Sigmoid colon (tissue), 7 donors: ENCODE results near the gene TEK. TPM values are rescaled to one million over a fixed set of nuclear protein-coding genes. Genes with fewer than 3 reads are reported as not detected.

ENCODE experiments used
- DNase-seq: peaks from one replicate; pipeline ENCODE4 v3.0.0-alpha.2; 2019
- H3K27ac ChIP-seq, 4 donors: fragments of 200-600 bp; sonication (generic); one replicate each; pipeline ENCODE4 v1.5.1; 2016 to 2019; ENCODE audit warnings: mild to moderate bottlenecking in 1 of 4
- H3K27me3 ChIP-seq, 3 donors: fragments of 200-600 bp; sonication (generic); one replicate each; pipeline ENCODE4 v1.5.1; 2019; ENCODE audit warnings: mild to moderate bottlenecking in 1 of 3
- H3K36me3 ChIP-seq, 4 donors: fragments of 200-600 bp; sonication (generic); one replicate each; pipeline ENCODE4 v1.5.1; 2016 to 2019
- H3K4me1 ChIP-seq, 4 donors: fragments of 200-600 bp; sonication (generic); one replicate each; pipeline ENCODE4 v1.5.1; 2017 to 2019
- H3K4me3 ChIP-seq, 4 donors: fragments of 200-600 bp; sonication (generic); one replicate each; pipeline ENCODE4 v1.5.1; 2017 to 2019; ENCODE audit warnings: mild to moderate bottlenecking in 2 of 4, moderate library complexity in 1 of 4
- H3K9me3 ChIP-seq, 4 donors: fragments of 200-600 bp in 3 of 4; sonication (generic) in 3 of 4; one replicate each; pipeline versions ENCODE4 v1.5.1 to v1.6.1; 2013 to 2019
- EP300 ChIP-seq, 4 donors: sonication (generic); formaldehyde crosslinking; IDR thresholded peaks; one replicate each; pipeline ENCODE4 v1.6.1; 2017; ENCODE audit warnings: antibody characterized with exemption in 4 of 4
- POLR2A ChIP-seq, 2 donors: fragments of 450-650 bp; IDR thresholded peaks; one replicate each; pipeline ENCODE4 v1.6.1; 2016; ENCODE audit warnings: antibody characterized with exemption in 2 of 2, mild to moderate bottlenecking in 2 of 2, moderate library complexity in 2 of 2
- POLR2AphosphoS5 ChIP-seq, 4 donors: sonication (generic); formaldehyde crosslinking; IDR thresholded peaks; one replicate each; pipeline ENCODE4 v1.6.1; 2017; ENCODE audit warnings: antibody characterized with exemption in 4 of 4
- WGBS, 2 donors: extraction: QIAGEN DNeasy Blood & Tissue Kit; methylation state at CpG; one replicate each; pipeline ENCODE4 v1.1.7; 2013; 5-methylcytosine and 5-hydroxymethylcytosine counted together
- intact Hi-C: fragments of 100-400 bp; cut with DNase I; formaldehyde crosslinking; loops from one replicate; pipeline ENCODE4 v1.15.1; 2023
- polyA plus RNA-seq, 3 donors: library from polyadenylated mRNA; stranded (reverse); fragments of 200-250 nt; gene quantifications; one replicate each; pipeline ENCODE4 v1.2.3, GENCODE V29; 2013
- total RNA-seq, 4 donors: library from RNA; depleted of rRNA; stranded (reverse); fragments of >200 nt; gene quantifications; one replicate each; pipeline ENCODE4 v1.1.0, GENCODE V29; 2016
- TF ChIP-seq, protein P1 (sequence below), 4 experiments: fragments of 450-650 bp in 3 of 4; fragments of 200-600 bp in 1 of 4; IDR thresholded peaks; one replicate each; pipeline ENCODE4 v1.5.1; 2016 to 2019; ENCODE audit warnings: antibody characterized with exemption in 4 of 4, mild to moderate bottlenecking in 3 of 4, moderate library complexity in 2 of 4
- donor health status: healthy with polysubstance abuse.
- donor health status: Bipolar disorder and iron deficiency.
- donor health status: healthy.

The TEK gene
- 10 to 100 TPM in 1 of 4 donors, 1 to 10 TPM in 3; 5.8 to 11.1 (median 9.2) TPM for total RNA-seq
- 1 to 10 TPM in 1 of 3 donors, under 1 TPM in 2; 0.23 to 3.6 (median 0.60) TPM for polyA plus RNA-seq

DNA sequence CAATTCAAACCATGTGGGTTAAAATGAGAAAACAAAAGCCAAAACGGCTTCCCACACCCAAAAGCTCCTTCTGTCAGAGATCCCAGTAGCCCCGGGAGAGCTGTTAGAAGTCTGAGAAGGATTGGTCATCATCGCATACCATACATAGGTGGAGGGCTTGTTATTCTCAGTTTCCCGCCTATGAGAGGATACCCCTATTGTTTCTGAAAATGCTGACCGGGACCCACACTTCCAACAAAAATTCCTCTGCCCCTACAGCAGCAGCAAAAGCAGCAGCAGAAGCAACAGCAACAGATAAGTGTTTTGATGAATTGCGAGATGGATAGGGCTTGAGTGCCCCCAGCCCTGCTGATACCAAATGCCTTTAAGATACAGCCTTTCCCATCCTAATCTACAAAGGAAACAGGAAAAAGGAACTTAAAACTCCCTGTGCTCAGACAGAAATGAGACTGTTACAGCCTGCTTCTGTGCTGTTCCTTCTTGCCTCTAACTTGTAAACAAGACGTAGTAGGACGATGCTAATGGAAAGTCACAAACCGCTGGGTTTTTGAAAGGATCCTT is at the start of gene TEK:
Gene TEK (plus strand): TSS at position 245 of the 561 bp plus-strand sequence. CDS start 366 bp downstream, outside the sequence.
- intact Hi-C loops: no loop called here
- H3K4me1 ChIP-seq: no peaks in the 10 kb centered on the region
- no peaks in the 10 kb centered on the region for H3K9me3 ChIP-seq
- peak within 1 kb of the TSS in 2 of 4 donors; percentile 28 to 39 for H3K27ac ChIP-seq
- DNase-seq: no peak
- TF ChIP-seq POLR2AphosphoS5 (IDR thresholded peaks at IDR 0.05) (peak in 1 of 4 donors; percentile 14), EP300 (IDR thresholded peaks at IDR 0.05) (no peak), POLR2A (IDR thresholded peaks at IDR 0.05) (no peak)
- TF ChIP-seq, protein P1, sequence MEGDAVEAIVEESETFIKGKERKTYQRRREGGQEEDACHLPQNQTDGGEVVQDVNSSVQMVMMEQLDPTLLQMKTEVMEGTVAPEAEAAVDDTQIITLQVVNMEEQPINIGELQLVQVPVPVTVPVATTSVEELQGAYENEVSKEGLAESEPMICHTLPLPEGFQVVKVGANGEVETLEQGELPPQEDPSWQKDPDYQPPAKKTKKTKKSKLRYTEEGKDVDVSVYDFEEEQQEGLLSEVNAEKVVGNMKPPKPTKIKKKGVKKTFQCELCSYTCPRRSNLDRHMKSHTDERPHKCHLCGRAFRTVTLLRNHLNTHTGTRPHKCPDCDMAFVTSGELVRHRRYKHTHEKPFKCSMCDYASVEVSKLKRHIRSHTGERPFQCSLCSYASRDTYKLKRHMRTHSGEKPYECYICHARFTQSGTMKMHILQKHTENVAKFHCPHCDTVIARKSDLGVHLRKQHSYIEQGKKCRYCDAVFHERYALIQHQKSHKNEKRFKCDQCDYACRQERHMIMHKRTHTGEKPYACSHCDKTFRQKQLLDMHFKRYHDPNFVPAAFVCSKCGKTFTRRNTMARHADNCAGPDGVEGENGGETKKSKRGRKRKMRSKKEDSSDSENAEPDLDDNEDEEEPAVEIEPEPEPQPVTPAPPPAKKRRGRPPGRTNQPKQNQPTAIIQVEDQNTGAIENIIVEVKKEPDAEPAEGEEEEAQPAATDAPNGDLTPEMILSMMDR (IDR thresholded peaks at IDR 0.05): no peak
- H3K4me3 ChIP-seq: peak within 1 kb of the TSS in 3 of 4 donors; percentile 1 to 27 (median 19)
- H3K36me3 ChIP-seq: no peaks in the 10 kb centered on the region
- H3K27me3 ChIP-seq: no peaks in the 10 kb centered on the region
- WGBS, 2 donors: 62 to 75% methylated on average over 9 of the region's 9 CpGs

DNA sequence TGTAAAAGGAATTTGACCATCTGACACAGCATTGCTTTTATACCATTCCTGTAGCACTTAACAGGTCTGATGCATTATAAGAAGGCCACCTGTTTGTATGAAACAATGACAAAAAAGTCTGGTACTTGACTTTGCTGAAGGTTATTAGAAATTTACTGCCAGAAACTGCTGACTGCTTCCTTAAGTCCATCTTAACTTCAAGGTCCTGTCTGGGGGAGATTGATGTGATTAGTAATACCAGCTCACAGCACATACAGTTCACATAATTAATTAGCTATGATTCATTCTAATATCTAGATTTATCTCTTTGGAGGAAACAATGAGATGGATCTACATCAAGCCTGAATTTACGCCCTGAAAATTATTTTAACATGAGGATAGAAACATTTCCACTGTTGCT is 49.6 kb upstream of the TEK start:
- Histone ChIP-seq H3K9me3 (no peaks in the 10 kb centered on the region), H3K27me3 (no peaks in the 10 kb centered on the region), H3K4me3 (no peak overlapping the region), H3K4me1 (no peaks in the 10 kb centered on the region), H3K27ac (no peak overlapping the region), H3K36me3 (peaks cover 0 to 31% (median 0%) of the 10 kb centered on the region in 4 donors)
- no peak for DNase-seq
- no peak for TF ChIP-seq EP300 (IDR thresholded peaks at IDR 0.05)
- TF ChIP-seq, protein P1 (IDR thresholded peaks at IDR 0.05): no peak
- TF ChIP-seq POLR2A (IDR thresholded peaks at IDR 0.05): no peak
- TF ChIP-seq POLR2AphosphoS5 (IDR thresholded peaks at IDR 0.05): no peak
- WGBS, 2 donors: 79 to 87% methylated on average over 1 of the region's 1 CpG
- intact Hi-C loops: no loop called here

- TF ChIP-seq EP300 (IDR thresholded peaks at IDR 0.05) (no peak), POLR2AphosphoS5 (IDR thresholded peaks at IDR 0.05) (no peak), POLR2A (IDR thresholded peaks at IDR 0.05) (no peak)
- TF ChIP-seq, protein P1 (IDR thresholded peaks at IDR 0.05): no peak
- peaks cover 0 to 31% (median 0%) of the 10 kb centered on the region in 4 donors for H3K36me3 ChIP-seq
These were observed 49.1 kb upstream of the TEK start for GRCh38 chr9:27059907-27060306.

DNA sequence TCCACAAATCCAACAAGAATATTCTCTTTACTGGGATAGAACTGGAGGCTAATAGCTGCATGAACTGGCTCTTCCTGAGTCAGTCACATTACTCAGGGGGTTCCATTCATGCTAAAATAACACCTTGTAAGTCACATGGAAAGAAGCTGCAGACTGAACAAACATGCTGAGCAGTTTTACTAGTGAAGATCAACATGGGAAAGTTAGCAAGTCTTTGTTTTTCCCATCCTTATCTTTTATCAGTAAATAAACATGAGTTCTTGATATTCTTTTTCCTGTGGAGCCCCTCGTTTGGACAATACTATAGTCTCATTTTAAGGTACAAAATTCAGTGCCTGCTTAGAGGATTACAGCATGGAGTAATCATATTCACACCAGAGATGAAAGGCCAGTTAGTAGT is 43.7 kb upstream of the TEK start:
- peaks cover 0 to 13% (median 0%) of the 10 kb centered on the region in 4 donors for H3K36me3 ChIP-seq
- H3K27me3 ChIP-seq: no peaks in the 10 kb centered on the region
- no peak overlapping the region for H3K27ac ChIP-seq
- intact Hi-C loops: no loop called here
- no peaks in the 10 kb centered on the region for H3K4me1 ChIP-seq
- no peaks in the 10 kb centered on the region for H3K9me3 ChIP-seq
- H3K4me3 ChIP-seq: no peak overlapping the region
- DNase-seq: no peak
- 13 to 47% methylated on average over 1 of the region's 1 CpG for WGBS, 2 donors
- no peak for TF ChIP-seq POLR2AphosphoS5 (IDR thresholded peaks at IDR 0.05)

More at GRCh38 chr9:27059907-27060306, 49.1 kb upstream of the TEK start:
- Histone ChIP-seq H3K27ac (no peak overlapping the region), H3K4me1 (no peaks in the 10 kb centered on the region), H3K27me3 (no peaks in the 10 kb centered on the region), H3K4me3 (no peak overlapping the region), H3K9me3 (no peaks in the 10 kb centered on the region)
- DNase-seq: no peak
- intact Hi-C loops: no loop called here

DNA sequence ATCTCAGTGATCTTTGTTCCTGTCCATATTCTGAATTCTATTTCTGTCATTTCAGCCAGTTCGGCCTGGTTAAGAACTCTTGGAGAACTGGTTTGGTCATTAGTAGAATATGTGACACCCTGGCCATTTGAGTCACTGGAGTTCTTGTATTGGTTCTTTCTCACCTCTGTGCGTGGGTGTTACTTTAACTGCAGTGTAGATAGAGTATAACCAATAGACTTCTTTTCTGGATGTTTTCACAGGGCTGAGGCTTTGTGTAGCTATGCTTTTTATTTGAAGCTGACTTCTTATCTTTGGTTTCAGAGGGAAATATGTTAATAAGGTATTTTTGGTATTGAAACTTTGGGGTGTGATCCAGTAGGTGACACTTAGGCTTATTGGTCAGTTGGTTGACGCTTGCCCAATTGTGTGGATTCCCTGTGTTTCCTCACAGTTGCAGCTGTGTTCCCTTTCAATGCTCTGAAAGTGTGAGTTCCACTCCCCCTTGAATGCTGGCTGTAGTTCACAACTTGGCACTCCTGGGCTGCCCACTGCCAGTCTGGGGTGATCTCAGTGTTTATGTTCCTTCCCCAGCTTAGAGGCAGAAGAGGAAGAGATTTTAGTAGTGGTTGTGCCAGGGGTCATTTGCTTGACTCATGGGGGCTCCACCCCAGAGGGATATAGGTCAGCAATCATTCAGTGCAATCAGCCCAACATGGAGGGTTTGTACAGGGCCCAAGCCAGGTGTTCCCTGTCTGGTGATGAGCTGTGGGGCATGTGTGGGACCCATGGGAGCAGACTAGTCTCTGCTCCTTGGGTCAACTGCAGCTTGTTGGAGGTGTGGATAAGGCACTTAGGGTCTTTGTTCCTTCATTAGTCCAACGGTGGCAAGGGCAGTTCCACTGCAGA is 34.9 kb upstream of the TEK start:
- no peak for DNase-seq
- Histone ChIP-seq H3K4me1 (no peaks in the 10 kb centered on the region), H3K27ac (no peak overlapping the region), H3K9me3 (no peaks in the 10 kb centered on the region), H3K36me3 (no peaks in the 10 kb centered on the region), H3K4me3 (no peak overlapping the region), H3K27me3 (no peaks in the 10 kb centered on the region)
- intact Hi-C loops: no loop called here
- 71 to 72% methylated on average over 4 of the region's 4 CpGs for WGBS, 2 donors
- TF ChIP-seq POLR2A (IDR thresholded peaks at IDR 0.05) (no peak), EP300 (IDR thresholded peaks at IDR 0.05) (no peak), POLR2AphosphoS5 (IDR thresholded peaks at IDR 0.05) (no peak)
- TF ChIP-seq, protein P1 (IDR thresholded peaks at IDR 0.05): no peak
